PFSK-1 (cell line): ENCODE results near the gene HS6ST3.

Experiments used
- FOXP2 ChIP-seq: optimal IDR thresholded peaks from 2 replicates; pipeline ENCODE3; 2011; ENCODE audit warnings: borderline replicate concordance, control low read depth, inconsistent platforms; ENCODE audit not compliant: insufficient read depth; ENCODE audit errors: extremely low read length, extremely low read depth
- POLR2AphosphoS5 ChIP-seq: IDR thresholded peaks from 2 replicates; pipeline ENCODE4 v1.6.1; 2012; ENCODE audit warnings: low read depth, mild to moderate bottlenecking, control low read depth, low read length, moderate library complexity
- REST ChIP-seq, 2 experiments: IDR thresholded peaks; 2 replicates each; pipeline versions ENCODE4 v1.6.1 to v1.8.0; 2011 to 2012; ENCODE audit warnings: low read depth in 2 of 2, low read length in 2 of 2, control low read depth in 1 of 2, inconsistent platforms in 1 of 2, mild to moderate bottlenecking in 1 of 2, moderate library complexity in 1 of 2; ENCODE audit not compliant: insufficient read depth in 1 of 2
- SIN3A ChIP-seq: IDR thresholded peaks from 2 replicates; pipeline ENCODE4 v1.6.1; 2012; ENCODE audit warnings: mild to moderate bottlenecking, low read length, moderate library complexity, borderline replicate concordance; ENCODE audit not compliant: insufficient read depth
- TAF1 ChIP-seq: IDR thresholded peaks from 2 replicates; pipeline ENCODE4 v1.6.1; 2012; ENCODE audit warnings: low read length, control low read depth, borderline replicate concordance; ENCODE audit not compliant: insufficient read depth

HS6ST3 gene

DNA sequence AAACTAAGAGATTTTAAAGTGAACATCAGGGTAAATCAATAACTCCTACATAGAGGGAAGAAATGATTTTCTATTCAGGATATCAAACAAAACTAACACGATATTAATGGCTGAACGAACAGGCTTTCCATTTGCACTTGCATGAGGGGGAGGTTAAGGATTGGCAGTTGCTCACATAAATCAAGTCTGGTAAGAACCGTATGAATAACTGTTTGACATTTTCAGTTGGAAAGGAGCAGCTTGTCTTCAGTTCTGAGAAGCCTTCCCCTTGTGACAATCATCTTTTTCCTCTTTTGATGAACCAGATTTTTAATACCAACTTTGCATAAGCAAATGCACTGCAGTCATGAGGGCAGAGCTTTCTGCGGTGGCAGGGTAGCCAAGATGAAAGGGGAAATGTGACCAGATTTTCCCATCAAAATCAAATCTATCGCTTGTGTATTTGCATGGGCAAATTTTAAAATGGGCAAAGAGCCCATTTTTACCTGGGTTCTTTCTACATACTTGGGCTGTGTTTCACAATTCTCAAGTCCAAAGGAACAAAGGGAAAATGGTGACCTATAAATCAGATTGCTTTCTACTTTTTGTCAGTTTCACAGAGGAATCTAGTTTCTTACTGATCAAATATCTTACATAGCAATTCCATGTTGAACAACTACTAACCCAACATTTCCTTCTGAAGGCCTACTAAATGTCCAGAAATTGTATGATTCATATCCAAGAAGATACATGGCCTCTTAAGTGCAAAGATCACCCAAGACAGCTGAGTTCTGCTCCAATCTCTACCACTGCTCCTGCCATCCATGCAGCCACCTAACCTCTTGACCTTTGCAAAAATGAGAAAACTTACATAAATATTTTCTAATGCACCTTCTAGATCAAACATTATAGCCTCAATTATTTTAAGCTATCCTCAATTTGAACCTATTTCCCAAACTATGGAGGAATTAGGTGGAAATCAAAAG, 654.7 kb downstream of the HS6ST3 start:
- TF ChIP-seq FOXP2: no peak
- TF ChIP-seq REST (IDR thresholded peaks at IDR 0.05; ENCODE audit: insufficient read depth in 1 of 2, low read depth in 2 of 2, low read length in 2 of 2): no peak
- TF ChIP-seq TAF1: no peak

GRCh38 chr13:96746886-96747285, 657.0 kb downstream of the HS6ST3 start:
- TF ChIP-seq TAF1 (no peak), REST (IDR thresholded peaks at IDR 0.05; ENCODE audit: insufficient read depth in 1 of 2, low read depth in 2 of 2, low read length in 2 of 2) (no peak), FOXP2 (no peak), SIN3A (no peak), POLR2AphosphoS5 (no peak)

GRCh38 chr13:96749825-96750224, 659.9 kb downstream of the HS6ST3 start:
- TF ChIP-seq SIN3A (no peak), POLR2AphosphoS5 (no peak), TAF1 (no peak), FOXP2 (no peak), REST (IDR thresholded peaks at IDR 0.05; ENCODE audit: insufficient read depth in 1 of 2, low read depth in 2 of 2, low read length in 2 of 2) (no peak)

DNA sequence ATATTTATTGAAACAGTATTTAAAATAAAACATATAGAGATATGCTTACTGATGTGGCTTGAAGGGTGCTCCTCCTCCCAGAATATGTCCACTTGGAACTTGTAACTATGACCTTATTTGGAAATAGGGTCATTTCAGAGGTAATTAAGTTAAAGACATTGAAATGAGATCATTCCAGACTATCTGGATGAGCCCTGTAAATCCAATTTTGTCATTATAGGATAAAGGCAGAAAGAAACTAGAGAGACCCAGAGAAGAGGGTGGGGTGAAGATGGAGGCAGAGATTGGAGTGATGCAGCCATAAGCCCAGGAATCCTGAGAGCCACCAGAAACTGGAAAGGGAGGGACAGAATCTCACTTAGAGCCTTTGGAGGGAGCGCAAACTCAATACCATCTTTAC, 661.2 kb downstream of the HS6ST3 start:
- TF ChIP-seq TAF1: no peak
- TF ChIP-seq POLR2AphosphoS5: no peak
- TF ChIP-seq FOXP2: no peak

- no peak for TF ChIP-seq TAF1
- TF ChIP-seq REST (IDR thresholded peaks at IDR 0.05; ENCODE audit: insufficient read depth in 1 of 2, low read depth in 2 of 2, low read length in 2 of 2): no peak
- no peak for TF ChIP-seq POLR2AphosphoS5
- no peak for TF ChIP-seq SIN3A
- no peak for TF ChIP-seq FOXP2
Observed at GRCh38 chr13:96762876-96763275, 673.0 kb downstream of the HS6ST3 start.
